Endometrial microvascular endothelial cells (primary cell): ENCODE results near the gene ZBTB20. TPM values are rescaled to one million over a fixed set of nuclear protein-coding genes. Genes with fewer than 3 reads are reported as not detected.

ENCODE experiments used
- in situ Hi-C: cut with HindIII; loops from 2 replicates; pipeline ENCODE4 v1.10.0; 2017; ENCODE audit warnings: low sequenced_read_pairs, low pct_unique_long_range_greater_than_20kb; ENCODE audit errors: inconsistent ontology term
- total RNA-seq: library from RNA; depleted of rRNA; stranded (reverse); fragments of >200 nt; gene quantifications from one replicate; pipeline ENCODE4 v1.2.3, GENCODE V29; 2015; ENCODE audit errors: inconsistent ontology term

The ZBTB20 gene
- total RNA-seq, 1 donor from 2014 or later = 6.2 TPM

DNA sequence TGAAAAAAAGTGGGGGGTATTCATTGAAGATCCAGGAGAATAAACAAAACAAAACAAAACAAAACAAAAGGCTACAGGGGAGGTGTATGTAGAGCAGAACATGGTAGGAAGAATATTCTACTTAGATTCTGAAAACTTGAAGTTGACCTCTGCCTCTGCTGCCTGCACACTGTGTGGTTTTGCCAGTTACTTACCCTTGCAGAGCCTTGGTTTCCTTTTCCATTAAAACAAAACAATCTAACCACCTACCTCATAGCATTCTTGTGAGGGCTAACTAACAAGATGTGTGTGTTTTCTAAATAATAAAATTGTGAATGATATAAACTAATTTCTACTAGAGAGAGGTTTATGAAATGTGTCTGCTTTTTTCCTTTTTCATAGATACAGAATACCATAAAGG, 430.2 kb downstream of the ZBTB20 start:
- in situ Hi-C loops = no loop called here

DNA sequence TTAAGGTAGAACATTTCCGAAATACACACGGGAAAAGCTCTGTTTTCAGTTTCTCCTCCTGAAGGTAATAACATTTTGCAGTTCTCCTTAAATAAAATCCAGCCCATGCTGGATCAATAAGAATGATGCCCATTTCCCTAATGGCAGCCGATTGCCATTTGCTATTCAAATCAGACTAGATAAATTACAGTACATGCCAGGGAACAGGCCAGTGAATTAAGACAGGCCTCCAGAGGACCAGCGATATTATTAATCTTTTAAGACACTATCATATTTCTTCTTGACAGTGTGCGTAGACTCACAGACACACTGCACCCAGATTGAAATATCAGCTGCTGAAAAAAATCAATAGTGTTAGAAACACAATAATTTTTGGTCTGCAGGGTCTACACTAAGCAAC, 431.0 kb downstream of the ZBTB20 start:
- in situ Hi-C loops = no loop called here

DNA sequence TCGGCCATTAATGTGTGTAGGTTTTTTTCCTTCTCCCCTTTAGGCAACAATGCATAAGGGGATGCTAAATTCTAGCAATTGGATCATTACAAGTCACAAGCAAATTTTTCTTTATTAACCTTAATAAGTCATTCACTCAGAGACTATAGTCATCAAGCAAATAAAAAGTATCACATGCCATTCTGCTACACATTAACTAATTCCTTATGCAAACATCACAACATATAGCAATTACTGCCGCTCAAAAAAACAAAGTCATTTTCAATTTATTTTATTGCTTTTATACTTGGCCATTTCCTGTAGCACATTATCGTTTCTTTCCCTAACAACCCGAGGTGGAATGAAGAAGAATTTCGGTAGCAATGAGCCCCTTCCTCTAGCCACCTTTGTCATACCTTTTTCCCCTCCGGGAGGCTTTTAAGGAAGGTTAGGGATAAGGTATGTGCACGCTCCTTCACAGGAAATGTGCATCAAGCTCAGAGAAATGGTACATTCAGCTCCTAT, 432.1 kb downstream of the ZBTB20 start:
- in situ Hi-C loops = no loop called here

DNA sequence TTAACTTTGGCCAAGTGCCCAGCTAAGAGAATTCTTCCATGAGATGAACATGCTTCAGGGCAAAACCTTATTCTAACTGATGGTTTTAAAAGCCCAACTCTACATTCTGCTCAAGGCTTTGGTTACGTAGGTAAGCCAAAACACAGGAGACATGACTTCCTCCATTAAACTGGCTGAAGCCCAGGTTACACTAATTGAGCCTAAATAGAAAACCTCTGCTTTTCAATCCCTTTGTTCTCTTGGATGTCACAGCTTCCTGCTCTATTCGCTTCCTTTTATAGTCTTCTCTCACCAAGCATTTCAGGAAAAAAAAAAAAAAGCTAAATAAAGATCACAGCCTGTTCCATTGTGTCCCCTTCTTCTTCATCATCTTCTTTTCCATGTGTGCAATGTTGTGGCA, 432.9 kb downstream of the ZBTB20 start:
- in situ Hi-C loops = no loop called here

DNA sequence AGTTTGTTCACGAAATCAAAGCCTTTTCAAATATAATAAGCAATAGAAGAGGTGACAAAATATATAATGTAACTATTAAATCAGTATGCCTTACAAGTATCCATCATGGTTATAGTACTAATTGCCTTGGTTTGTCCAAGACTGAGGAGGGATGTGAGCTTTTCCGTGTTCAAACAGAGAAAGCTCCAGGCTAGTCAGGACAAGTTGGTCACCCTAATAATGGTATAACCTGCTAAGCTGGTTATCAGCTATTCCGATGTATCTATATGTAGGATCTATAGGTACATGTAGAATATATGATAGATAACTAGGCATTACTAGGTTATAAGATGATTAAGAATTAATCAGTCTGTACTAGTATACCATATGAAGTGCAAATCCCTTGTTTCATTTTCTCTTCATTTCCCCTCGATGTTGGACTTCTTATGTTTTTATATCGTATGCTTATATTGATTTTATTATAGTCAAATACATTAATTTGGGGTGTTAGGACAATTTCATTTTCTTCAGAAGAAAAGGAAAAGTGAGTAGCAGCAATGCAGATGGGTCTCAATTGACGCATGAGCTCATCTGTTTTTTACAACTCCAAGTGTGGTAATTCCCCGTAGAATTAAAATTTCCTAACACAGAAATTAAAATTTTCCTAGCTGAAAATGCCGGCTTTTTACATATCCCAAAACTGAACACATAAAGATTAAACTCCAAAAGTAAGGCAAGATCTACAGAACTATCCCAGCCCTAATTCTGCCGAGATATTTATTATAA, 434.2 kb downstream of the ZBTB20 start:
- in situ Hi-C loops = no loop called here

DNA sequence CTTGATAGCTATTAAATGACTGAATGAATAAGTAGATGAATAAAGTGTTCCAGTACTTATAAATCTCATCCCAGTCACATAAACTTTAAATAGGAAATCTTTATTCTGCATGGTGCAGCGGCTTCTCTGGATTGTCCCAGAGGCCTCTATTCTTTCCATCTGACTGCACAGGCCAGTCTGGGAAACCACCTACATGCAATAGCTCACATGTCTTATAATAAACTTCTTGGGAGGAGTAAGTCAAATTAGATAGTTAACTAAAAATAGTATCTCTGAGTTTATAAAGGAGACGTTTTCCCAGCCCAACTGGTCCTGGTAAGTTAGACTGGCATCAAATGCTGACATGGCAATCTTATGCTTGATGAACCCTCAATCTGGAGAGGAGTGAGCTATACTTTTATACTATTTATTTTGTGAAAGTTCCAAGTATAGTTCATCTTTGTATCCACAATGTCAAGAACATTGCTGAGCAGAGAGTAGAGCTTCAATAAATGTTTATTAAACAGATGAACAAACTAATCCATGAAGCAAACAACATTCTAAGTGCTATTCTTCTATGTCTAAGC, 435.7 kb downstream of the ZBTB20 start:
- in situ Hi-C loops = no loop called here

DNA sequence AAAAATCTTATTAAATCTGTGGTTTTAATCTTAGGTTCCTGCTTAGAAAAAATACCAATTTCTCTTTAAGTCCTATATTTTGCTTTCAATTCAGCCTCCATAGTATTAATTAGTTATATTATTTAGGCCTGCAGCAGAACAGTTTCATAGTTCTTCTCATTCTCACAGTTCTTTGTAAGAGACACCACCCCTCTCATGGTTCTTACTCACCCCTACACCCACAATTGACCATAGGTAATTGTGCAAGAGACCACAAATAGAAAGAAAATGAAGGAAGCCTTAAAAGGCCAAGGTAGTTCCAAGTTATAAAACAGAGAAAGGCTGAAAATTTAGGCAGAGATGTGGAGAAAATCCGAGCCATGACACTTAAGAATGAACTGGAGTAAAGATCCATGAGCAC, 438.0 kb downstream of the ZBTB20 start:
- in situ Hi-C loops = no loop called here

DNA sequence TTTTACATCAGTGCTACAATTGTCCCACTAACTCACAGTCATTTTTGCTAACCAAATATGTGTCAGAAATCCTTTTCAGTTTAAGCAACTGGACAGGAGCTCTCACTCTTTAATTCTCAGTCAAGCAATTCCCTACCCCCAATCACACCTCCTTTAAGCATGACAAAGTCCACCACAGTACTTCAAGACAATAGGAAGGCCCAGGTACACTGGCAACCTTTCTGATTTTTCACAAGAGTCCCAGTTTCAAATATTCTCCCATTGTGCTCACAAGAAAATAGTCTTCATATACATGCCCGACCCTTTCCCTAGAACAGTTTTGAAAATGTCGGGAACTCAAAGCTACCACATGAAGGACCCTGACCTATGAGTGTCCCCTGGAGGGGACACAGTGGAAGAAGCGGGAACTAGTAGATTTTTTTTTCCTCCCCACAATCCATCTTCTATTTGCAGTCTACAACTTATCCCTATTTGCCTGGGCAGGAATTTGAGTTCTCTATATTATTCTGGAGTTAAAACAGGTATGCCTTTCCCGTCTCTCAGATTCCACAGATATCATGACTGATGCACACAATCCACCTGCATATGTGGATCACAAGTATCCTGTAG, 439.7 kb downstream of the ZBTB20 start:
- in situ Hi-C loops = no loop called here

DNA sequence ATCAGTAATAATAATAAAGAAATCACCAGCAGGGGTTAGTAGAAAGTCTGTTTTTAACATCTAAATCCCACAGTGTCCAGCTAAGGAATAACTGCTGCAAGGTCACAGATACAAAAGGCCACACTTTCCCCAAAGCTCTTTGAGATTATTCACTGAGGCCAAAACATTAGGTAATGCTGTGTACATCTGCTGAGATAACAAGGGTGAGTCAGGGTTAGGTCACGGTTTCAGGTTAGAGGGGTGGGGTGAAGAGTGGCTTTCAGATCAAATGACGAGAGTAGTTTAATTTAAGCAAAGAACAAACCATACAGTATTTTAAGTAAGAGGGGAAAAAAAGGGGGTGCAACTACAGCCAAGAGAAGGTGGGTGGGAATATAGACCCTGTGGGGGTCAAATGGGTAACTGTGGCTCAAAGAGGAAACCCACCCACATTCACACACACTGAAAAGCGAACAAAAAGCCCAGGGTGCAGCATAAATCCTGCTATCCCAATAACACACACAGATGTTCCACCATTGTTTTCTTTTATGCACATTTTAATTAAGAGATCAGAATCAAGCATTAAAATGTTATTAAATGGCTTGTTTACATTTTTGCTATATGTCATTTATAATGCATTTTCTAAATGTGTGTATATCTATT, 440.4 kb downstream of the ZBTB20 start:
- in situ Hi-C loops = no loop called here

DNA sequence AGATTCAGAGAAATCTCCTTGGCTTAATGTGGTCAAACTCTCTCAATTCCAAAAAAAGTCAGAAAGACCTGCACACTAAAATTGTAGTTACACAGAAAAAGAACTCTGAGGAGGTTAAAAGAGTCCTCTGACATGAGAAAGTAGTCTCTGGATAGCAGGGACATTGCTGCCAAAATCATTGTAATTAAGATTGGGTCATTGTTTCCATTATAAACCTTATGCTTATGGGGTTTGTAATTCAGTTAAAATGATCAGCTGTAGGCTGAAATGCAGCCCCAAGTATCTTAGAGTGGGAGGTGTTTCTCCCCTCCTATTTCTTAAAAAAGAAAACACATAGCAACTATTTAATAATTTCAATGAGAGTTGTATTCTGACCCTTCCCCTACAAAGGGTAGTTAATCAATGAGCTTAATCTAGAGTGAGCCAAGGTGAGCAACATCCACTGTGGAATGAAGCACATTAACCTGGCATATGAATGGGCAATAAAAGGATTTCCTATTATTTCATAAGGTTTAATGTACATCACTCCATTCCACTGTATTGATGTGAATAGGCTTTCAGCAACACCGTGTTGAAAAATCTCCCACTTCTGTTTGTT, 446.4 kb downstream of the ZBTB20 start:
- in situ Hi-C loops = no loop called here

DNA sequence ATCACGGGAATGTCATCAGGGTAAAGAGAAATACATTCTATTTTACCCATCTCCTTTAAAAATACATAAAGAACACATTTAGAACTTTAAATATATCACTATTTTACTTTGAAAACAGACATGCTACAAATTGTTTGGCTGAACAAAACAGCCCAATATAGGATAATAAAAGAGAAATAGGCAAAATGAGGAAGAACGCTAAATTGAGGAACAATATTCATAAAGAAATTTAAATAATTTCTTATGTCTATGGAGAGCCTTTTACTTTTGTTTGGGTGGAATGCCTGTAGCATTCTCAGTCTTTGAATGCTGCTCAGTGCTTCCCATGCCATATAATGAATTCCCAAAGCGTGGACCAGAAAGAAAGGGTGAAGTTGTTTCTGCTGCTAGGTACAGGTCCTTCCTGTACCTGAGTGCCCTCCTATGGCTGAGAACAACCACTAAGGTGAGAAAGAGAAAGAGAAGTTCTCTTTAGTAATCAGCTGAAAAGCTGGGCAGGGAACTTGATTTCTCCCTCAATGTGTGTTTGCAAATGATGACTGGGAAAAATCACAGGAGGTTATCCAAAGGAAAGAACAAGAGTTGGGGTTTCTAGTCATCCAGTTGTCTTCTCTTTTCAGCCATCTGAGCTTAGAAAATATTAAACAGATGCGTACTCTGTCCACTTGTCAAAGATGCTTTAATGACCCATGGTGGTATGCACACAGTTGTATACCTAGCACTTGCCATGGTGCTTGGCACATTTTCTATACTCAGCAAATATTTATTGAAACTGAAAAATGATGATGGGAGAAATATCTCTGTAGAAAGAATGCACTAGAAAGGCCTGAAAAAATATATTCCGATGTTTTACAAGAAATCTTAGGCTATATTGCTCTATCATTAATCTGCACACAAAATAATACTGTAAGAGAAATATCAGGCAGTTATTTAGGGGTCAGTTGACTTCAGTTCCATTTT, 448.7 kb downstream of the ZBTB20 start:
- in situ Hi-C loops = no loop called here

DNA sequence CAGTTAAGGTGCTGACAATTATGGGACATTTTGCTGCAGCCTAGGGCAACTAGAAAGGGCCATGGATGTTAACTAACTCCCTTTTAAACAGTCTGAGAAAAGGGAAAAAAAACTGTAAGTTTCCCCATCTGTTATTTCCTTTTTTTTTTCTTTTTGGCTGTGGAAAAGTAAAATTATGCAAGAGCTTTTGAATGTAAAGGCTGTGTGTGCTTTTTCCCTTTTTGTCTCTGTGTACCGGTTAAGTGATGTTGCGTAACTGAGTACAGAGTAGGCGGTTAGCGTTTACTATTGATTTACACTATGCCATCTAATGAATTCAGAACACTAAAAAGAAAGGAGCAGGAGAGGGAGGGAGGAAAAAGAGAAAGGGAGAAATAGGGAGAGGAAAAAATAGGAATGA, 449.7 kb downstream of the ZBTB20 start:
- in situ Hi-C loops = no loop called here

DNA sequence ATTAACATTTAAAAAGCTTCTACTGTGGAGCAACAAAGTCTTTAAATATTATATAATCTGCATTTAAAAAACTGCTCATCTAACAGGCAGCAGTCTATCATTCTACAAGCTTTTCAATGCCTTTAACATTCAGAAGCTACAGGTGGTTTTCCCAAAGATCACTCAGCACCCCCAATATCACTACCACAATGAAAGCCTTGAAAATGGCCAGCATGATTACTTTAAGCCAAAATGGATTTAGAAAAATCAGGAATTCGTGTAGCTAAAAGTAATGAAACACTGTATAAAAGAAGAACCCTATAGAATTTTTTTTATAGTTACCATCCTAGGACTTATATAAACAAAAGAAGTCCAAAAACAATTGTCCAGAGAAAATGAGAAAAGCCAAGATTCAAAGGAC, 452.8 kb downstream of the ZBTB20 start:
- in situ Hi-C loops = no loop called here

DNA sequence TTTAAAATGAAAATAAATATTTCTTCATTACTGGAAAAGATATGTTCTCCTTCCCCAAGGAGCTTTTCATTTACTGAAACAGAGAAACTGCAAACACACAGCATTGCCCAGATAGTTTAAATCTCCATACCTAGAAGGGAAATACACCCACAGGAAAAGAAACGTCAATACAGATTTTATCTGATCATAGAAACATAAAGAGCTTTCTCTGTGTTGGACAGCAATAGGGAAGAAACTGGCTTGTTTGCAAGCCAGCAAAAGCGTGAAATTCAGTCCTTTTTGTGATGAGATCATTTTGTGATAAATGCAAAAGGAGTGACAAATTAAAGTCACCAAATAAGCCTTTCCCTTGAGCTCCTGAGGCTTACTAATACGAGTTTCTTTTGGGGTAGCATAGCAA, 455.2 kb downstream of the ZBTB20 start:
- in situ Hi-C loops = no loop called here

DNA sequence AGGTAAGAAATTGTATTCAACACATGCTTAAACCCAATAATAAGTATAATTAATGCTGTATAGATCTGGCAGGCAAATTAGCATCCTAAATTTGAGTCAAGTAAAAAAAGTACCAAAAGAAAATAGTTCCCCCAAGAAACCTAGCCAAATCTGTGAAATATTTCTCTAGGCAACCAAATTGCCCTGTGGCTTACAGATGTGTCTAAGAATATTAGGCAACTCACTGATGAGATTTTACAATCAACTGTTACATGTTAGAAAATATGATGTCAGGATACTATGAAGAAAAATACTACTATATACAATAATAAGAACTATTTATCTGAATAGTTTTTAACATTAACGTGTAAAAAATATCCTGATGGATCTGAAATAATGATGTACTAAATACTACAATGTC, 456.2 kb downstream of the ZBTB20 start:
- in situ Hi-C loops = no loop called here

DNA sequence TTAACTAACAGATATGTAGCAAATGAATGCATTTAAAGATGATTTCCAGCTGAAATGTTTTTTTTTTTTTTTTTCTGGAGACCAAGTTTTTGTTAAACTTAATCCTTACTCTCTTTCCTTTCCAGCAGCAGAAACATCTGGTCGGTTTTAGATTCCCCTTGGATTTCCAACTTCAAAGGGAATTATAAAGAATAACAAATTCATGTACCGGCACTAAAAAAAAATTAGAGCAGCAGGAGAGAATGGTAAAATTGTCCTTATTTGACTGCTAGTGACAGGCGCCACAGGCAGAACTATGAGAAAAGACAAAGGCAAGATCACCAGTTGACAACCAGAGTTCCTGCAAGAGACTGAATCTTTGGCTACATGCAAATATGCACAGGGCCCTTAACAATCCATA, 459.9 kb downstream of the ZBTB20 start:
- in situ Hi-C loops = no loop called here

DNA sequence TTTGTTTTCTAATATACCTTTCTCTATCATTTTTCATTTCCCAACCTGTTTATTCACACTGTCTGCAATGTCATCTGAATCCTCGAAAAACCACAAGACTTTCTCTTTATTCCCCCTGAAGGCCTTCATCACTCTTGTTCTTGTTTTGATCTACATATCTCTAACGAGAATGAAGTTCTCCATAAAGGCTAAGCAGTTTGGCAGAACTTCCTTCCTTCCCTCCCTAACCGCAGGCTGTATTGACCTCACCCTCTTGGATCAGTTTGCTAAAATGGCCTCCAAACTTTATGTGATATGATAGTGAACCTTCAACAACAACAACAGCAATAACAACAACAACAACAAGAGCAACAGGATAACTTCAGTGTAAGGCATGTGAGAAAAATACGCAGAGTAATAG, 460.5 kb downstream of the ZBTB20 start:
- in situ Hi-C loops = no loop called here

DNA sequence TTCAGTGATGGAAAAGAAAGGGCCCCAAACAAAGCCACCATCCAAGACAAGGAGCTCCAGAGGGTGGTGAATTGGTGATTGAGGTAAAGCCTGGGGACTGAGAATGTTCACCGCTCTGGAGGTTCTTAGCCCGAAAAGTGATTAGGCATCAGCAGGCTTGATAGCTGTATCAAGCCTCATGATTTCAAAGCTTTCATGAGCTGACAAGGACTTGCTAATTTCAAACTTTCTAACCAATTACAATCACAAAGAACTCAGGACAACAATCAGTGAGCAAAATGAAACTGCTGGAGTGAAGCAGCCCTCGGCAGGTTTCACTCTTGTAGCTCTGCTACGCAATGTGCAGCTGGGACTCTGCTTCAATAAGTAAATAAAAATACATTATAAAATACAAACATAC, 461.9 kb downstream of the ZBTB20 start:
- in situ Hi-C loops = no loop called here
